ENCODE data around the gene MXRA5.
"Not testable (repeated sequence)": the region's sequence is repeated elsewhere in the genome, so short reads cannot be mapped to it uniquely, and the experiment has no call there.

MXRA5 gene

DNA sequence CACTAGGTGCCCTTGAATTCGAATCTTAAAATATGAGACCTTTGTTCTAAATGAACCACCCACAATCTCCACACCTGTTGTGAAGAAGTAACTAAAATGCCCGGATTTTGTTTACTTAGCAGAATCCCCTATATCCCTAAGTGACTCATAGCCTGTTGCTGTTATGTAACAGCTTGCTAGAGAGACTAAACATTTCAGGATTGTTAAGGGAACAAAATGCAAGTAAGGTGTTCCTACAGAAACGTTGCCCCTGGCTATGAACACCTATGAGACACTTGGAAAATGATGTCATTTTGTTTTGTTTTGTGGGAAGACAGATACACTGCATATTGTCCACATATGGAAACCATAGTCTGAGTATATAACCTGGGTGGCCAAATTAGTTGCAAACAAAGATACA is 24.2 kb upstream of the MXRA5 start:
- DNase-seq (ENCODE audit: low read depth, low spot score) = no peak
- no peak overlapping the region for H3K4me3 ChIP-seq (ENCODE audit: low read depth, low read length)
- POLR2A ChIA-PET = no interaction called here
- TF ChIP-seq, protein P1, sequence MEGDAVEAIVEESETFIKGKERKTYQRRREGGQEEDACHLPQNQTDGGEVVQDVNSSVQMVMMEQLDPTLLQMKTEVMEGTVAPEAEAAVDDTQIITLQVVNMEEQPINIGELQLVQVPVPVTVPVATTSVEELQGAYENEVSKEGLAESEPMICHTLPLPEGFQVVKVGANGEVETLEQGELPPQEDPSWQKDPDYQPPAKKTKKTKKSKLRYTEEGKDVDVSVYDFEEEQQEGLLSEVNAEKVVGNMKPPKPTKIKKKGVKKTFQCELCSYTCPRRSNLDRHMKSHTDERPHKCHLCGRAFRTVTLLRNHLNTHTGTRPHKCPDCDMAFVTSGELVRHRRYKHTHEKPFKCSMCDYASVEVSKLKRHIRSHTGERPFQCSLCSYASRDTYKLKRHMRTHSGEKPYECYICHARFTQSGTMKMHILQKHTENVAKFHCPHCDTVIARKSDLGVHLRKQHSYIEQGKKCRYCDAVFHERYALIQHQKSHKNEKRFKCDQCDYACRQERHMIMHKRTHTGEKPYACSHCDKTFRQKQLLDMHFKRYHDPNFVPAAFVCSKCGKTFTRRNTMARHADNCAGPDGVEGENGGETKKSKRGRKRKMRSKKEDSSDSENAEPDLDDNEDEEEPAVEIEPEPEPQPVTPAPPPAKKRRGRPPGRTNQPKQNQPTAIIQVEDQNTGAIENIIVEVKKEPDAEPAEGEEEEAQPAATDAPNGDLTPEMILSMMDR (IDR thresholded peaks at IDR 0.05; ENCODE audit: insufficient read depth, low read length, missing control alignments) = no peak
- CTCF ChIA-PET = no interaction called here

DNA sequence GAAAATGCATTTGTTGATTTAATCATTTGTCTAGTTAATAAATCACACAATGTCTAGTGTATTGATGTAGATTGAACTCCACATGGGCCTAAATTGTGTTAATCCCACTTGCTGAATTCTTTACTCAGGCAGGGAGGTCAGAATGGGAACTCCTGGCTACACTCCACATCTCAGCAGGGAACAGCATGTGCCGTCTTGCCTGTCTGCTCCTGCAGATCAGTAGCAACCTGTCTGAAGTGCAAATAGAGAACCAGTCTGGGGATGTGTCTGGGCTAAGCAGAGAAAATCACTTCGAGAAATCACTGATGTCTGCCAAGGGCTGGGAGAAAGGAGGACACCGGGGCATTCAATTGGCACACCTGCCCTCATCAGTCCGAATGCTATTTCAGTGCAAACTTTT is 16.5 kb upstream of the MXRA5 start:
- H3K4me3 ChIP-seq (ENCODE audit: low read depth, low read length) = no peak overlapping the region
- TF ChIP-seq, protein P1 (IDR thresholded peaks at IDR 0.05; ENCODE audit: insufficient read depth, low read length, missing control alignments) = no peak
- no peak for DNase-seq (ENCODE audit: low read depth, low spot score)
- ChIA-PET POLR2A (no interaction called here), CTCF (interaction anchor here (0.6 kb wide), 1 partner anchor 131 kb away, joined by 3 read pairs; no protein-coding TSS in a partner anchor)

DNA sequence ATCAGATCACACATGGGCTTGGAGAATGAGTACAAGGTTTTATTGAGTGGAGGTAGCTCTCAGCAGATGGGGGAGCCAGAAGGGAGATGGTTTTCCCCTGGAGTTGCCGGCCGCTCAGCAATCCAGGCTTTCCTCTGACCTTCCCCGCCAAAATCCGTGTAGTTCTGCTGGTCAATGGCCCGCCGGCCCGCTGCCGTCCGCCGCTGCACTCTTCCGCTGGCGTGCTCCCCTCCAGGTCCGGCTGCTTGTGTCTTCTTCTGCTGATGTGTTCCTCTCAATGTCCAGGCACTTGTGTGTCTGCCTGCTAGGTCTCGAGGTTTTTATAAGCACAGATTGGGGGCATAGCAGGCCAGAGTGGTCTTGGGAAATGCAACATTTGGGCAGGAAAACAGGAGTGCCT is 14.4 kb upstream of the MXRA5 start:
- CTCF ChIA-PET = no interaction called here
- TF ChIP-seq, protein P1 (IDR thresholded peaks at IDR 0.05; ENCODE audit: insufficient read depth, low read length, missing control alignments) = no peak
- POLR2A ChIA-PET = no interaction called here
- no peak for DNase-seq (ENCODE audit: low read depth, low spot score)
- no peak overlapping the region for H3K4me3 ChIP-seq (ENCODE audit: low read depth, low read length)

DNA sequence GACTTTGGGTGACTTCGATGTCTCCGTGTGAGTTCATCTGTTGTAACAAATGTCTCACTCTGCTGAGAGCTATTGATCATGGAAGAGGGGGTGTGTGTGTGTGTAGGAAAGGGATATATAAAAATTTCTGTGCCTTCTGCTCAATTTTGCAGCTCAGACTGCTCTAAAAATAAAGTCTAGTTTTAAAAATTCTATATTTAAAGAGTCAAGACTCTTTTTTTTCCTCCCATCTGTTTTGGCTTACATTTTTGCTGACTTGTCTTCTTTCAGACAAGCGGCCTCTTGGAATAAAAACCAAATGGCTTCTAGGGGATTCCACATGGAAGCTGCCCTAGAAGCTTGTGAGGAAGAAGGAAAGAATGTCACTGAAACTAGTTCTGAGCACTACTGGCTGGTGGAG is 6.3 kb upstream of the MXRA5 start:
- DNase-seq (ENCODE audit: low read depth, low spot score); CTCF ChIA-PET; H3K4me3 ChIP-seq (ENCODE audit: low read depth, low read length); POLR2A ChIA-PET: not testable (repeated sequence)

DNA sequence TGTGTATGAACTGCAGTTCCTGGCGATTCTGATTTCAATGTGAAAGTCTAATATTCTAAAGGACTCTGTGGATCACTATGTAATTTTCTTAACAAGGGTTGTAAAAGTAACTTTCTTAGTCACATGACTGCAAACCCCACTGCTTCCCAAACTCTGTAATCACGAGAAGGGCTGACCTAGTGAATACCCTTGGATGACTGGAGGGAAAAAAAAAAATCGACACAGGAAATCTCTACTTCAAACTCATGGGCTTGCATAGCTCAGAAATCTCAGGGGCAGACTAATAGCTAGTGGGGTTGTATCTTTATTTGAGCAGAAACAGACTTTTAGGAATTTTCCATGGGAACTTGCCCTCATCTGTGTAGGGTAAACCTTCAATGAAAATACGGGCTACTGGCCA is 4.8 kb upstream of the MXRA5 start:
- ChIA-PET POLR2A (no interaction called here), CTCF (no interaction called here)
- DNase-seq (ENCODE audit: low read depth, low spot score) = no peak
- H3K4me3 ChIP-seq (ENCODE audit: low read depth, low read length) = no peak overlapping the region
- TF ChIP-seq, protein P1 (IDR thresholded peaks at IDR 0.05; ENCODE audit: insufficient read depth, low read length, missing control alignments) = no peak

DNA sequence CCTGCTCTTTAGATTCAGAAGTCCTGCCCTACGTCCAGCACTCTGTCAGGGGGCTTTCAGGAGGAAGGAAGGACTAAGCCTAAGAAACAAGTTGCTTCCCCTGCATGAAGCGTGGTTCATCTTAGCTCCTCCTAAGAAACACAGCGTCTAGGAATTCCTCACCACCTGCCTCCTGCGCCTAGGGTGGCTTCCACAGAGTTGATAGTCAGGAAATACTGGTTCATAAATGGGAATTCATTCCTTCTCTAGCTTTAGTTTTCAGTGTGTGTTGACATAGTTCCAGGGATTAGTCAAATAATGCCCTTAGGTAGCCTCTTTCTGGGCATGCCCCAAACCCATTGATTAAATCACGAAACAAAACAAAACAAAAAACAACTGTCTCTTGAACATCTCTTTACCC is 1.7 kb upstream of the MXRA5 start:
- ChIA-PET CTCF (no interaction called here), POLR2A (no interaction called here)
- TF ChIP-seq, protein P1 (IDR thresholded peaks at IDR 0.05; ENCODE audit: insufficient read depth, low read length, missing control alignments) = no peak
- no peak overlapping the region for H3K4me3 ChIP-seq (ENCODE audit: low read depth, low read length)
- no peak for DNase-seq (ENCODE audit: low read depth, low spot score)
